GM19193 (cell line): ENCODE results near the gene CNOT1.

Experiments used
- POLR2A ChIP-seq: IDR thresholded peaks from 4 replicates; pipeline ENCODE4 v1.6.1; 2011; ENCODE audit not compliant: insufficient read depth, insufficient read length; ENCODE audit errors: extremely low read depth

Gene CNOT1

DNA sequence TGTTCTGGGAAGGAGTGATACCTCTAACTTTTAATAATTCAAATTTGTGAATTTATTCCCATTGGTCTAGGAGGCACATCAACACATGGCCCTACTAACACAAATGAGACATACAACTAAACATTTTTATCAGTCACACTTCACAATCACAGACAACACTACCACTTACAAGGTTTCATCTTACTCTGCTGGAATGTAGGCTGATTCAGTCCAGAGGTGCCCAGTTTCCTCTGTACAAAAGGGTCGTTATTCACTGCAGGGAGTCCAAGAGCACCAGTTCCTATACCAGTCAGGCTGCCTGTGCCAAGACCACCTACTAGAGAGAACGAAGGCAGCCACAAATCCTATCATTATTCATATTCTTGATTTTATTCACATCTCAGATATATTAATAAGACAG is 72.9 kb downstream of the CNOT1 start:
- no peak for TF ChIP-seq POLR2A

DNA sequence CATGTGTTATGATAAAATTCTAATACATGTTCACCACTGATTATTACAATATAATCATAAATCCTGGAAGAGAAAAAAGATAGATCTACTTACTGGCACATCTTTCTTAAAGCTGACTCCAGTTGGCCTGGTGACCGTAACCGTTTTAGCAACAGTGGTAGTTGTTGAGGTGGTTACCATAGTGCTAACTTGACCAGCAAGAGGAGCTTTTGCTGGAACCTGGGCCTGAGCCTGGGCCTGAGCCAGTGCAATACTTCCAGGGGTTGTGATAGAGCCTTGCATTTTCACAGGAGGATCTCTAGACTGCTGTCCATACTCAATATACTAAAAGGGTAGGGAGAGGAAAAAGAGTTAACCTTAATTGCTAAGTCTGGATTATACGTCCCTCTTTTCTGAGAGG is 78.1 kb downstream of the CNOT1 start:
- no peak for TF ChIP-seq POLR2A

DNA sequence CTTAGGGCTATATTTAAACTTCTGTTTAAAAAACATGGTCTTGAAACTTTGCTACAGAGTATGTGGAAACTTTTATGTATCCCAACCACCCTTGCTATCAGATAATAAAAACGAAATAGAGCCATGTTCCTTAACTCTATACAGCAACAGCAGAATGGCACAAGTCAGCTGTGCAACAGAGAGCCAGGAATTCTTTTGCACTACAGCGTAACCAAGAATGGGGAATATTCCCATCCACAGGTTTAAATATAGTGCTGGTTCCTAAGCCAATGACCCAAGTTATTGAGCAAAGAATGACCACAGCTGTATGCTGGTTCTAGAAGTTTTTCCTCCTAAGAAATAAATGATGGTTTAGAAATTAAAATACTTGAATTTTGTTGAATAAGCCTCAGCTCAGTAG is 81.2 kb downstream of the CNOT1 start:
- TF ChIP-seq POLR2A: no peak

DNA sequence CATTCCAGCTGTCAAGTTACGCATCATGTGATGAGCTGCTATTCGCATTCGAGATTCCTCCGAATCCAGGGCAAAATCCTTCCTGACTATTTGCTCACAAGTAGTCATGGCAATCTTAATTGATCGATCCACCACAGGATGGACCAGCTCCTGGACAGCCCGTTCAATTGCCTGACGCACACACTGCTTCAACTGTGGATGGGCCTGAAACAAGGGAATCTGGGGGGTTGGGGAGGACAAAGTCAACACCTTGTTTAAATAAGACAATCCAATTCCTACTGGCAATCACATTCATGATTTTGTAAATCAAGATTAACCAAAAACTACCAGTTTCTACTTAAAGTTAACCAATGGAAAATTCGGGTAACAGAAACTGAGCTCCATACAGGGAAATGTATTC is 85.9 kb downstream of the CNOT1 start:
- no peak for TF ChIP-seq POLR2A

DNA sequence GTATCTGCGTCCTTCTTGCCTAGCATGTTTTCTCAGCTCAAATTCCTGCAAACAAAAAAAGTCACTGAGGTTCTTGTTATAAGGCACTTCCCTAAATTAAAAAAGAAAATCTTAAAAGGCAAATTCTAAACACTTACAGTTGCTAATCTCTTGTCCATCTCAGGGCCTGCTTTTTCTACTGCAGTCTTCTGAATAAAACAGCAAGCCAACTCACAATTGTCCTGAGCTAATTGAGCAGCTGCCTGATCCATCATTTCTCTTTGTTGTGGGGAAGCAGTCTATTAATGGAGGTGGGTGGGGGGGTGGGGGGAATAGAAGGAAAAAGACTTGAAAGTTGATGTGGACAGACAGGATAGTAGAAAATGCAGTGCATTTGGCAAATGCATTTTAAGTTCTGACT is 87.3 kb downstream of the CNOT1 start:
- TF ChIP-seq POLR2A: no peak

GRCh38 chr16:58541711-58542110 is 87.9 kb downstream of the CNOT1 start:
- TF ChIP-seq POLR2A: no peak

- TF ChIP-seq POLR2A: no peak
Measured at GRCh38 chr16:58537124-58537906, 92.3 kb downstream of the CNOT1 start.

DNA sequence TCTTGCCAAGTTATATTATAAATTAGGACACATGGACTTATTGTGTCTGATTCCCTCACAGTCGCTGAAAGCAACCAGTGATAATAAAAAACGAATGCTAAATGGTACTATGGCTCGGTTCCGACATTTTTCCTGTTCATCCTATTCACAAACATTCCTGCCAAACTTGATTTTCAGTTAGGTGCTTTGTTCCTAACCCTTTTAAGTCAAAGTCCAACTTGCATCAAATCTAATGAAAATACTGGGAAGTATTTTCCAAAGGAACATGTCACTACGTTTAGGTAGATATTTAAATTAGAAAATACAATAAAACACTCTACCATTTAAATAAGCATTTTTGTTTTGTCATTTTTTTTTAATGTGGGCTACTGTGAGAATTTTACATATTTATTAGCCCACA is 93.3 kb downstream of the CNOT1 start:
- TF ChIP-seq POLR2A: no peak

GRCh38 chr16:58535100-58535499 is 94.5 kb downstream of the CNOT1 start:
- no peak for TF ChIP-seq POLR2A

- no peak for TF ChIP-seq POLR2A
Measured at GRCh38 chr16:58533751-58534470, 95.7 kb downstream of the CNOT1 start.

DNA sequence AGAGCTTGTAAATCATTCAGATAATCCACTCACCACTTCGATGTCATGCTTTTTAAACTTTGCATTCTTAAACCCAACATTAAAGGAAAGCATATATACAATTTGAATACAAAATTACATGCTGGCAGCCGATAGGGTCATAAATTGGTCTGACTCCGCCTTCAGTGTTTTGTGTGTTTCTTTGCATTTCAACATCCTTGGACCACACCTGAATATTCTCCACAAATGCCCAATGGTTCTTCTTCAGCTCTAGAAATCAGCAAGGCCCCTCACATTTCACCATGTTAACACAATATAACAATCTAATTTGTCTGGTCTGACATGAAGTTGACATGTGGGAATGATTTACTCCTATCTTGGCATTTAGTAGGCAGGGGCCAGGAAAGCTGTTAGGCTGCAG is 97.2 kb downstream of the CNOT1 start:
- TF ChIP-seq POLR2A: no peak

GRCh38 chr16:58530179-58530578 is 99.4 kb downstream of the CNOT1 start:
- no peak for TF ChIP-seq POLR2A

DNA sequence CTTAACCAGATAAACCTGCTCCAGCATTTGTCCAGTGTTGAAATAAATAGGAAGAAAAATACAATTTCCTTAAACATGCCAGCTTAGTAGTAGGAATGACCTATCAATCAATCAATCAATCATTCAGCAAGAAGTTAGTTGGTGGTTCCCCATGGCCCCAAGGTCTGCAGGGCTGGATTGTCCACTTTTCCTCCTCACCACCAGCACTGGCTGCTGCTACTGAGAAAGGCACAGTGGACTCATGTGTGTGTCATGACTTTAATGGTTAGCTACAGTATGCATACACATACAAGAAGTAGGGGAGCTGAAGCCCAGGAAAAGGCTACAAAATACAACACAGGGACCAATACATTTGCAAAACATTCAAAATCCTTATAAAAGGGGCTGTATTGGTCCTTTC is 109.9 kb downstream of the CNOT1 start:
- TF ChIP-seq POLR2A: no peak

GRCh38 chr16:58518980-58519368 is 110.7 kb downstream of the CNOT1 start:
- no peak for TF ChIP-seq POLR2A

DNA sequence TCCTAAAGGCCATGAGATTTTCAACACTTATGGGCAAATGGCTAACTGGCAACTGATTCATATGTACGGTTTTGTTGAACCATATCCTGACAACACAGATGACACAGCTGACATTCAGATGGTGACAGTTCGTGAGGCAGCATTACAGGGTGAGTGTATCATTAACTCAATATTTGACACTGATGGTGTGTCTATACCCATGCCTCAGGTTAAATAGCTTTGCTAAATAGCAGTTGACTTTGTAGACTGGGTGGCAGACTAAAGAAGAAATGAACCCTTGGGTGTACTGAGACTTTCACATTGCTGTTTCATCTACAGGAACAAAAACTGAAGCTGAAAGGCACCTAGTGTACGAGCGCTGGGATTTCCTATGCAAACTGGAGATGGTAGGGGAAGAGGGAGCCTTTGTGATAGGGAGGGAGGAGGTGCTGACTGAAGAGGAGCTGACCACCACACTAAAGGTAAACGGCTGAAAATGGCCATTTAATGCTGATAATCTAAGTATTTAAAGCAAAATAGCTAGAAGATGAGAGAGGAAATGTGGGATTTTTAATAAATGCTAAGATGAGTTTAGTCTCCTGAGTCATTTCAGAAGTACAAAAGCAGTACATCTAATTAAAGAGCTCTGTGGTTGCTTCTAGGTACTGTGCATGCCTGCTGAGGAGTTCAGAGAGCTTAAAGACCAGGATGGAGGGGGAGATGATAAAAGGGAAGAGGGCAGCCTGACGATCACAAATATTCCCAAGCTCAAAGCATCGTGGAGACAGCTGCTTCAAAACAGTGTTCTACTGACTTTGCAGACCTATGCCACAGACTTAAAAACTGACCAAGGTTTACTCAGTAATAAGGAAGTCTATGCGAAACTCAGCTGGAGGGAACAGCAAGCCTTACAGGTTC is 111.3 kb downstream of the CNOT1 start:
- no peak for TF ChIP-seq POLR2A
